Activated CD4-positive, CD25-positive, alpha-beta regulatory T cell treated with anti-CD3 and anti-CD28 coated beads, Interleukin-2, amount 50 U/mL, for 24 hours (primary cell): ENCODE results near the gene XIRP2.
"Not testable (repeated sequence)": the region's sequence is repeated elsewhere in the genome, so short reads cannot be mapped to it uniquely, and the experiment has no call there.

ENCODE experiments used
- ATAC-seq, 2 donors: fragments of 150-1000 bp; cut with Tn5 transposase; one replicate each; pipeline ENCODE4 v1.10.0; 2021; ENCODE audit warnings: mild to moderate bottlenecking in 1 of 2, moderate library complexity in 1 of 2

XIRP2 gene

DNA sequence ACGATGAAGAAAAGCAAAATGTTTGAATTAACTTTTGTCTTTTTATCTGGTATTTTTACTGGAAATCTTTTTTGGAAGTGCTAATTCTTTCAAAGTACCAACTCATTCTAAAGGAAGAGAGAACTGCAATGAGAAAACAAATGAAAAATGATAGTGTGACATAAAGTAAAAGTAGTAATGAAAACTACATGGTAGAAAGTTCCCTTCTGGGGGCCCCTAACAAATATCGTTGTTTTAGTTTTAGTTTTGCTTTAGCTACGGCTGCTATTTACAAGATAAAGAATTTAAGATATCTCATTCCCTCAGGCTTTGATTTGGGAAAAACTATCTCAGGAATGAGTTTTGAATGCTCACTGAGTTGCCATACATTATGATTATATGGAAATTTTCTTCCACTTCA lies 161.4 kb downstream of the XIRP2 start:
- no peak for ATAC-seq

DNA sequence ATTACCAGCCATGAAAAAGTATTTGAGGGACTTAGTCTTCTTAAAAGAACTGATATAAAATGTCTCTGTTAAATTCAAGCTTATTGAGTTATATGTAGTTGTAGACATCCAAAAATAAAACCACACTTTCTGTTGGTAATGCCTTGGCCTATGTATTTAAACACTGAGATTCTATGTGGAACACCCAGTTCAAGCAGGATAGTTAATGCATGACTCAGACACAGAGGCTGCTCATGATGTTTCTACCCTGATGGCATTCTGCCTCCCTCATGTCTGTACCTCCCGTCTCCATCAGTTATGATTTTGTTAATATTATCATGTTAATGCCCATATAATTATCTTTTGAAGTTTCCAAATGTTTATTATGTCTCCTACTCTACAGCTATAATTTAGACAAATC lies 164.5 kb downstream of the XIRP2 start:
- ATAC-seq, result no peak

DNA sequence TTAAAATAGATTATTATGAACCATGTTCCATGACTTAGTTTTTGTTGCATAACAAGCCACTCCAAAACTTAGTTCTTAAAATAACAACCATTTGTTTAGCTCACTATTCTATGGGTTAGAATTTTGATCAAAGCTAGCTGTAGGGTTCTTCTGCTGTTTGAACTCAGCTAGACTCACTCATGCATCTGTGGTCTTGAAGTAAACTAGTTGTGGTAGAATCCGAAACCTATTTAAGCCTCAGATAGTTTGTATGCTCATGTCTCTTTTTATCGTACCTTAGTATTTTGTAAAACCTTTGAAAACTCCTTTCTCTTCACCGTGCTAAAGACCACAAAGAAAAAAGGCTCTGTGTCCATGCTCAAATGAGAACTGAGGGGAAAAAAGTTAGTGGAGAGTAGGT lies 166.6 kb downstream of the XIRP2 start:
- no peak for ATAC-seq

DNA sequence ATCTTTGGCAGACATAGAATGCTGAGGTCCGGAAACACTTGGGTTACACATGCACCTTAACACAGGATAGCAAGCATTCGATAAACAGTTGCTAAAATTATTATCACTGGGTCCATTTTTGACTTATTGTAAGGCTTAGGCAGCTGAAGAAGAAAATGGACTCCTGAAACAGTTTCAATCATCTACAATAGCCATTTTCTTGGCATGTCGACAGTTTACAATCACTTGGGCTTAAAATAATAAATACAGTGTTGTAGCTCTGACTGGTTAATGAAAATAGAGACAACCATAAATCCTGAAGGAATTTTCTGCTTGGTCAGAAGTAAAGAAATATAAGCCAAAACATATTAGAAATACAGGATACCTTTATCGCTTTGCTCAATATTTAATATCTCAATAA lies 169.2 kb downstream of the XIRP2 start:
- no peak for ATAC-seq

DNA sequence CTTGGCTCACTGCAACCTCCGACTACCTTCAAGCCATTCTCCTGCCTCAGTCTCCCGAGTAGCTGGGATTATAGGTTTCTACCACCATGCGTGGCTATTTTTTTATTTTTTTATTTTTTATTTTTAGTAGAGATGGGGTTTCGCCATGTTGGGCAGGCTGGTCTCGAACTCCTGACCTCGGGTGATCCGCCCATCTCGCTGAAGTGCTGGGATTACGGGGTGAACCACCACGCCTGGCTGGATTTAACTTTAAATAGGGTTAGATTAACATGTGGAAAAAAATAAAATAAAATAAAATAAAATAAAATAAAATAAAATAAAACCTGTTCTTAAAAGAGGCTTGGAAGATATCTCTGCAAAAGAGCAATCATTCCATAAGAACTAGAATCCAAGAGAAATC lies 170.9 kb downstream of the XIRP2 start:
- ATAC-seq, result no peak

DNA sequence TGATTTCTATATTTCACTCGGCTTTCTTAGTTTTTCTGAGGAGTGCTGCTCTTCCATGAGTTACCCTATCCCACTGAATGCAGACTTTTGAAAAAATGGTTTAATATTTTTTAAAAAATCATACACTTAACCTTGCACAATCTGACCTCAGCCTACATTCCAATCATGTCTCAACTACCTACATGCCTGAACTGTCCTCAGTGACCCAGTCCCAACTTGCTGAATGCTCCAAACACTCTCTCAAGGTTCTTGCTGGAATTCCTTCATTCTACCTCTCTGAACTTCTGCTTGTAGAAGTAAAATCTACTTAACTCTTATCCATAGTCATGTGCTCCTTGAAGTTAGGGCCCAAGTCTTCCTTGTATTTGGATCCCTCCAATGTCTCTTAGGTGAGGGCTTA lies 181.6 kb downstream of the XIRP2 start:
- ATAC-seq, result no peak

DNA sequence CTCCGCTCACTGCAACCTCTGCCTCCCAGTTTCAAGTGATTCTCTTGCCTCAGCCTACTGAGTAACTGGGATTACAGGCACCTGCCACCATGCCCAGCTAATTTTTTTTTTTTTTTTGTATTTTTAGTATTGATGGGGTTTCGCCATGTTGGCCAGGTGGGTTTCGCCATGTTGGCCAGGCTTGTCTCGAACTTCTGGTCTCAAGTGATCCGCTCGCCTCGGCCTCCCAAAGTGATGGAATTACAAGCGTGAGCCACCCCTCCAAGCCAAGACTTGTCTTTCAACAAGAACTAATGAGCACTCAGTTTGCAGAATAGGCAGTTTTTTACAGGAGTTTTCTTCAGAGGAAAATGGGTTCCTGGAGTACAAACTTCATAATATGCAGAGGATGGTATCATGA lies 187.4 kb downstream of the XIRP2 start:
- not testable (repeated sequence) for ATAC-seq

DNA sequence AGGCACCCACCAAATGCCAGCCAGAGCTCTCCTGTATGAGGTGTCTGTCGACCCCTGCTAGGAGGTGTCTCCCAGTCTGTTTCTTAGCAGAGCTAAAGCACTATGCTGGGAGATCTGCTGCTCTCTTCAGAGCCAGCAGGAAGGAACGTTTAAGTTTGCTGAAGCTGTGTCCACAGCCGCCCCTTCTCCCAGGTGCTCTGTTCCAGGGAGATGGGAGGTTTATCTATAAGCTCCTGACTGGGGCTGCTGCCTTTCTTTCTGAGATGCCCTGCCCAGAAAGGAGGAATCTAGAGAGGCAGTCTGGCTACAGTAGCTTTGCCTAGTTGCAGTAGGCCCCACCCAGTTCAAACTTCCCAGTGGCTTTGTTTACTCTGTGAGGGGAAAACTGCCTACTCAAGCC lies 210.7 kb downstream of the XIRP2 start:
- not testable (repeated sequence) for ATAC-seq

DNA sequence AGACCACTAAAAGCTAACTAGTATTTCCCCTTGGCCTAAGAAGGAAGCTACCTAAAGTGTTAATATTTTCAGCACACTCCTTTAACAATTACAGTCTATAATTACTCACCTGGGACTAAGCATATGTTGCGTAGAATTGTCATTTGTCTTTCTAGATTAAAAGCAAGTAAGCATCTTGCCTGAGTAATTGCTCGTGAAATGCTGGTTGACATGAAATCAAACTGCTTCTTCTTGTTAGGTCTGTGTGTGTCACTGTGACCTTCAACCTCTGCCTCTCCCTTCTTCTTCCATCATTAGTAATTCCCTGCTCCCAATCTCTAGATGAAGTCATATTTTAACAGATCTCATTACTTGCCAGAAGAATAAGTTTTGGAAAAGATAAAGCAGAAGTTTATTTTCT lies 212.2 kb downstream of the XIRP2 start:
- ATAC-seq, result no peak

DNA sequence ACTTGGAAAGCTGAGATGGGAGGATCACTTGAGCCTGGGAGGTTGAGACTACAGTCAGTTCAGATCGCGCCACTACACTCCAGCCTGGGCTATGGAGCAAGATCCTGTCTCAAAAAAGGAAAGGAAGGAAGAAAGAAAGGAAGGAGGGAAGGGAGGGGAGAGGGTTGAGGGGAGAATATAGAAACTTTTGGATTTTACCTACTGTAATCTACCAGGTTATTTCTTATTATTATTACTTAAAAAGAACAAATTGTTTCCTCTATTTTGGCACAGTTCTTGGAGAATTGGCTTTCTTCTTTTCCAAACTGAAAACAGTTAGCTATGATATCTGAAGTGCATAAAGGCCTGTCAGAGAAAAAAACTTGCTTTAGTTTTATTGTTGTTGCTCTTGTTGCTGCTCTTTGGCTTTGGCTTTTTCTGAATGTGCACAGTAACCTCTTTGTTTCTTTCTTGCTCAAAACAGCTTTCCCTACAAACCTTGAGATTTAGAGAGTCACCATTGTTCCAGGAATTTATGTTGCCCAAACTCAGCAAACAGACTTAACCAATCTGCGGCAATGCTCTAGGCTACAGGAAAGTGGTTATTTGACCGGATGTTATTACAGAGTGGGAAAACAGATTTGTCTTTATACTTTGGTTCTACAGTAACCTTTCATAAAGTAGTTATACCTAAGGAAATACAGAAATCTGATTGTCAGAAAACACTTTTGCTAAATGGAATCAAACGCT lies 214.9 kb downstream of the XIRP2 start:
- no peak for ATAC-seq

DNA sequence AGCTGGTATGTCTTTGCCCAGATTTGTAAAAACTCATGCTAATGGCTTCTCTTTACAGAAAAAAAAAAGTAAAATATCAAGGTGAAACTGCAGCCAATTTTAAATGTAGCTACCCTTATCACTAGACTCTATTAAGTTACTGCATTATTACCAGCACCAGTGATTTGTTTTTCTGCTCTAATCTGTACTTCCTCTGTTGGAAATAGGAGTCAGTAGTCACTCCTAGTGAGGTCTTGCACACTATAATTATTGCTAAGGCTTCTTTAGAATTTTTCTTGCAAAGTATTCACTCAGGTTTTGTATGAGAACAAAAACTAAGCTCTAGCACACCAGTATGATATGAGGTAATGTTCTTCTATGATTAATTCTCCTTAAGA lies 215.5 kb downstream of the XIRP2 start:
- ATAC-seq, result no peak

DNA sequence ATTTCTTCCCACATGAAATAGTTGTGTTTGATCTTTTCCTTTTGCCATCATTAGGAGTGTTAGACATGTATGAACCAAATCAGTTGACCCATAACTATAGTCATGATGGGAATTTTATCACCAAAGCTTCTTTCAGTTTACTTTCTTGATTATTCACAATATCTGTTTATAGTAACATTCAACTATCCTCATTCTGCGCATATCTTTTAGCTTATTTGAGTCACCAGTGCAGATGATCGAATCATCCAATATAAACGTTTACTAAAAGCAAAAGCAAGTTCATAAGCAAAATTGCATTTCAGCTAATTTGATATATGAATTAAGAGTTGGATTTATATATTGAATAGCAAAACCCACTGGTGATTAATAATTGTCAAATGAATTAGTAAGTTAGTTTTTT lies 216.4 kb downstream of the XIRP2 start:
- ATAC-seq, result no peak

DNA sequence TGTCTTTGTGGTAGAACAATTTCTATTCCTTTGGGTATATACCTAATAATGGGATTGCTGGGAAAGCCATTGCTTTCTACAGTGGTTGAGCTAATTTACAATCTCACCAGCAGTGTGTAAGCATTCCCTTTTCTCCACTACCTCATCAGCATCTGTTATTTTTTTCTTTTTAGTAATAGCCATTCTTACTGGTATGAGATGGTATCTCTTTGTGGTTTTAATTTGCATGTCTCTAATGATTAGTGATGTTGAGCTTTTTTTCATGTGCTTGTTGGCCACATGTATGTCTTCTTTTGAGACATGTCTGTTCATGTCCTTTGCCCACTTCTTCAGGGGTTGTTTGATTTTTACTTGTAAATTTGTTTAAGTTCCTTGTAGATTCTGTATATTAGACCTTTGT lies 221.4 kb downstream of the XIRP2 start:
- ATAC-seq, result not testable (repeated sequence)

DNA sequence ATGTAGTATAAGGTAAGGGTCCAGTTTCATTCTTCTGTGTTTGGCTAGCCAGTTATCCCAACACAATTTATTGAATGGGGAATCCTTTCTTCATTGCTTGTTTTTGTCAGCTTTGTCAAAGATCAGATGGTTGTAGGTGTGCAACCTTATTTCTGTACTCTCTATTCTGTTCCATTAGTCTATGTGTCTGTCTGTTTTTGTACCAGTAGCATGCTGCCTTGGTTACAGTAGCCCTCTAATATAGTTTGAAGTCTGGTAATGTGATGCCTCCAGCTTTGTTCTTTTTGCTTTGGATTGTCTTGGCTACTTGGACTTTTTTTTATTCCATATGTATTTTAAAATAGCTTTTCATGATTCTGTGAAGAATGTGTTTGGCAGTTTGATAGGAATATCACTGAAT lies 222.1 kb downstream of the XIRP2 start:
- ATAC-seq, result no peak

DNA sequence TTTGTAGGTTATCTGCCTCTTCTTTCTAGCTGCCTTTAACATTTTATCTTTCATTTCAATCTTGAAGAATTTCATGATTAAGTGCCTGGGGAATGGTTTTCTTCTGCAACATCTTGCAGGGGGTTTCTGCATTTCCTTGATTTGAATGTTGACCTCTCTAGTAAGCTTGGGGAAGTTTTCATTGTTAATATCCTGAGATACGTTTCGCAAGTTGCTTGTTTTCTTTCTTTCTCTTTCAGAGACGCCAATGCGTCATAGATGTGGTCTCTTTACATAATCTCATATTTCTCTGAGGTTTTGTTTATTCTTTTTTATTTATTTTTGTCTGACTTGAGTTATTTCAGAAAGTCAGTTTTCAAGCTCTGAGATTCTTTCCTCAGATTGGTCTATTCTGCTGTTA lies 225.7 kb downstream of the XIRP2 start:
- ATAC-seq, result no peak

DNA sequence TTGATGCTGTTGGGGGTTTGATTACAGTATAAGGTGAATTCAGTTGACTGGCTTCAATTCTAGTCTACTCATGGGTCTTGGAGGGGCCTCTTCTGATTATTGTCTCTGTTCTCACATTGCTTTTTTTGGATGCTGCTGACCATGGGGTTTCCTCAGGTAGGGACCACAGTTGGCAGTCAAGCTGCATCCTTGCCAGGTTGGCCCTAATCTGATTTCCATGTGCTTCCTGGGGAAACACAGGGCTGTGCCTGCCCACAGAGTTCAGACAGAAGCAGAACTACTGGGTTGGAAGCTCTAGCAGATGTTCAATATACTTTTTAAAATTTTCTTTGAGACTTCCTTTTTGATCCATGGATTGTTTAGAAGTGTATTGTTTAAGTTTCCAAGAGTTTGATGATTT lies 227.3 kb downstream of the XIRP2 start:
- no peak for ATAC-seq

DNA sequence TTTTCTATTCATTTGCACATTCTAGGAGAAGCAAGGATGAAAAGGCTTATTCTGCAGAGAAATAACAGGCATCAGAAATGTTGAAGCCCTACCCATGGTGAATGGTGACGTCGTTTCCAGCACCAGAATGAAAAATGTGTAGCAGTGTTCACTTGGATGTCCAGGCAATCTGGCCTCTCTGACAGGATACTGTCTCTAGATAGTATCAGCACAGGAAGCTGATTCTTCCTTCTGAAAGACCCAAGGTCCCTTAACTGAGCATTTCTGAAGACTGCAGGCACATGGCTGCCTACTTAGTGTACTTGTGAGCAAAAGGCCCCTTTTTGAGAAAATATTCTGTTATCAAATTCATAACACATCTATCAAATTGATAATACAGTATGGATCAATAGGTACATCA lies 234.1 kb downstream of the XIRP2 start:
- ATAC-seq, result no peak

DNA sequence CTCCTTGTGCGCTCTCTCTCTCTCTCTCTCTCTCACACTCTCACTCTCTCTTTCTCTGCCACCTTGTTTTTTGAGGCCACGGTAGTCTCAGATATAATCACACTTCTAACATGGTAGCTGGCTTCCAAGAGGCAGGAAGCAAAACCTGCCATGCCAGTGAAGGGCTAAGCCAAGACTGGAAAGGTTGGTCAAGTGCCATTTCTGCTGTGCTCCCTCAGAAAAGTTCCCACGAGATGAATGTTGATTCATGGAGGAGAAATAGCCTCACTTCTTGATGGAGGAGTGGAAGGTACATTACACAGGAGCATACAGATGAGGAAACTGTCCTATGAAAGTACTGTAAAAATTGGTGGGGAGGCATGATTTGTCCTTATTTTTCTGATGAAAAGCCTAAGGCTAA lies 237.9 kb downstream of the XIRP2 start:
- ATAC-seq, result no peak

DNA sequence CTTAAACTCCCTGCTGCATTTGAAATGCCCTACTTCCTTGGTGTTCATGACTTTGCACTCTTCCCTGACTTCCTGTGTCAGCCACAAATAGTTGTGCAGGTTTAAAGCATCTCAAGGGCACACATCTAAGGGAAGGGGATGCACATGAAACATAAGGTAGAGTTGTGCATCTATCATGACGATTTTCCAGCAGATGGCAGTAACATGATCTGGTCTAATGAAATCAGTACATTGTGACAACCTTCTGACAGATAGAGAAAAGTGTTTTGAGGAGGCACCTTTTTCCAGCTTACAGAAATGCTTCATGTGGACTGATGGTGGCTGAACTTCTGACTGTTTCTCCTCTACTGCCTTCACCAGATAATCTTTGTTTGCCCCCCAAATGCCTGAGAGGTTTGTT lies 238.9 kb downstream of the XIRP2 start:
- no peak for ATAC-seq

DNA sequence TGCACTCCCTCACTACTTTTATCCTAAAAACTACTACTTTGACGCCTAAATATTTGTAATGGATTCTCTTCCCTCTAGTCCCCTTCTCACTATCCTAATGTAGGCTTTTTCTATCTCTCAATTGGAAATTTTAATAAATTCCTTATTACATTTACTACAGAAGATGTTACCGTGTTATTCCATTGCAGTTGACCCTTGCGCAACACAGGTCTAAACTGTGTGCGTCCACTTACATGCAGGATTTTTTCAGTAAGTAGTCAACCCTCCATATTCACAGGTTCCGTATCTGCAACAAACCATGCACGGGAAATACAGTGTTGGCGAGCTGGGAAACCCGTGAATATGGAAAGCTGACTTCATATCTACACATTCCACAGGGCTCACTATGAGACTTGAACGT lies 239.8 kb downstream of the XIRP2 start:
- ATAC-seq, result no peak

DNA sequence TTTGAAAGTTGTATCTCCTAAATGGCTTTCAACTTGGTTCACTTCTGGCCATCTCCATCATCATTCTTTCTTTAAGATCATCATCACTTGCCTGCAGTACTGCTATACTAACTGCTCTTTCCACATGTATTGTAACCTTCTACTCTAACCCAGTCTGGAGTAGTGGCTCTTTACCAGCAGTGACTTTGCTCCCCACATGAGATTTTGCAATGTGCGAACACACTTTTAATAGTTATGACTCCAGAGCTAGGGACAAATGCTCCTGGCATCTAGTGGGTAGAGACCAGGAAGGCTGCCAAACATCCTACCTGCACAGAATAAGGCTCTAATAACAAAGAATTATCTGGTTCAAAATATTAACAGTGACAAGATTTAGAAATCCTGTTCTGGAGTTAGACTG lies 243.8 kb downstream of the XIRP2 start:
- no peak for ATAC-seq

DNA sequence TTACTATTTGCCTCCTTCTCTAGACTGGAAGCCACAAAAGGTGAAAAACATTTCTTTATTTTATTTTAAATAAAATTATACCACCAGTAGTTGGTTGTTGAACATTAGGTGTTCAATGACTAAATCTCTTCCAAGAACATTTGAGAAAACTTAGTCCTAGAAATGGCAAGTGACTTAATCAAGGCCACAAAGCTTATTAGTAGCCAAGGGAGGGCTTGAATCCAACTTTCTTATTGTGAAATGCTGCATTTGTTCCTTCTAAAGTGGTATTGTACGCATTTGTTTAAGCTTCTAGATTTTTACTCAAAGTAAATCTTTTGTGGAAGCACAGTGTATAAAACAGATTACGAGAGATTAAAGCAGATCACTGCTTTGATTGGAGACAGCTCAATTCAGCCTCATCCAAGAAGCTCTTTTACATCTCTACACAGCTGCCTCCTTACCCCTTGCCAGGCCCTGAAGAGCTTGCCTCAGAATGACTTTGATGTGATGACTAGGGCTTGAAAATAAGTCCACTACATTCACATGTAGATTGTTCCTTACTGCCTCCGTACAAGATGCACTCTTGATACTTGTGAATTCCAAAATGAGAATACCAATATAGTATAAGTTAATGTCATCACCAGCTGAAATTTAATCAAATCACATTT lies 244.8 kb downstream of the XIRP2 start:
- no peak for ATAC-seq

DNA sequence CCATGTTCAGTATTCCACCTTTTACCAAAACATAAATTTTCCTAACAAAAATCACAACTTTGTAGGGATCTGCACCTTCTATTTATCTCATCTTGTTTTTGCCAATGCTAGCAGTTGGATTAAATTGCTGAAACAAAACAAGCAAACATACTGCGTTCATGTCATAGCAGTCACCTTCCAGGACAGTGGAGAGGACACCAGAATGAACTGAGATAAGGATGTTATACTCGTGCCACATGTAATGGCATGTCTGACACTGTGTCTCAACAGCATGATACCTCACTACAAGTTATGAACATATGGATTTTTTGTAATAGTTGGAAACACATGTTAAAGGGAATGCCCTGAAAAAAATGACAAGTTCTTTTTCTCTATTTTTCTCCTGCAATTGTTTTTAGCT lies 245.3 kb downstream of the XIRP2 start:
- no peak for ATAC-seq

DNA sequence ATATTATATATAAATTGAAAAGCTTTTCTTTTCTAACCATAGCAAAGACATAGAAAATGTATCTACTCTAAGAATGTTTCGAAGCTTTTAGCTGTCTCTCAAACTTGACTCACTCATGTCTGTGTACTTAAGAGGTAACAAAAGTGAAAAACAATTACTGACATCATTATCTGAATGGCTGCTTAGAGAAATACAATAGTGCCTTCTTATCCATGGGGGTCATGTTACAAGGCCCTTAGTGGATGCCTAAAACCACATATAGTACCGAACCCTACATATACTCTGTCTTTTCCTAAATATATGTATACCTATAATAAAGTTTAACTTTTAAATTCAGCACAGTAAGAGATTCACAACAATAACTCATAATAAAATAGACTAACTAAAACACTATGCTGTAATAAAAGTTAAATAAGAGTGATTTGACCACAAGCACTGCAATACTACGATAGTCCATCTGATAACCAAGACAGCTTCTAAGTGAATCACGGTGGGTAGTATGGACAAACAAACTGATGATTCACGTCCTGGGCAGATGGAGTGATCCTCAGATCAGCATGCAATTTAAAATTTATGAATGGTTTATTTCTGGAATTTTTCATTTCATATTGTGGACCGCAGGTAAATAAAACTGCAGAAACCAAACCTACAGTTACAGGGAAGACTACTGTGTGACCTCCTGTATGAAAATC lies 246.2 kb downstream of the XIRP2 start:
- ATAC-seq, result no peak
